Neural progenitor cell (in vitro differentiated cells): ENCODE measurements around the gene THSD4.

Experiments
- CTCF ChIP-seq: fragments of 200-600 bp; sonication (generic); IDR thresholded peaks from 2 replicates; pipeline ENCODE4 v1.5.1; 2017; ENCODE audit warnings: antibody characterized with exemption, mild to moderate bottlenecking
- EZH2 ChIP-seq: fragments of 200-600 bp; sonication (generic); IDR thresholded peaks from 2 replicates; pipeline ENCODE4 v1.6.1; 2017; ENCODE audit warnings: antibody characterized with exemption, mild to moderate bottlenecking, moderate library complexity

- no peak for TF ChIP-seq EZH2
- no peak for TF ChIP-seq CTCF
Measured at GRCh38 chr15:71565631-71566160, 450.4 kb downstream of the THSD4 start.
